Fibroblast of lung (primary cell): Measurements from ENCODE around the gene SEMA3B. TPM values are rescaled to one million over a fixed set of nuclear protein-coding genes. Genes with fewer than 3 reads are reported as not detected.

ENCODE experiments used
- DNase-seq, 2 donors: peaks; one replicate each; pipeline versions ENCODE4 v3.0.0 to v3.0.0-alpha.2; 2010; ENCODE audit warnings: low read depth in 2 of 2
- H2AFZ ChIP-seq: 2 replicates; pipeline ENCODE4 v1.5.1; 2012; ENCODE audit warnings: low read length, control low read depth, inconsistent platforms
- H3K27ac ChIP-seq: 2 replicates; pipeline ENCODE4 v1.5.1; 2011; ENCODE audit warnings: low read length, control low read depth; ENCODE audit not compliant: insufficient read depth
- H3K27me3 ChIP-seq: 2 replicates; pipeline ENCODE4 v1.5.1; 2011; ENCODE audit warnings: mild to moderate bottlenecking, low read length; ENCODE audit not compliant: control insufficient read depth, insufficient read depth
- H3K36me3 ChIP-seq: 2 replicates; pipeline ENCODE4 v1.5.1; 2011; ENCODE audit warnings: low read length; ENCODE audit not compliant: control insufficient read depth, insufficient read depth
- H3K4me1 ChIP-seq: 2 replicates; pipeline ENCODE4 v1.5.1; 2011; ENCODE audit warnings: low read length; ENCODE audit not compliant: control insufficient read depth, insufficient read depth; ENCODE audit errors: extremely low read depth
- H3K4me2 ChIP-seq: 2 replicates; pipeline ENCODE4 v1.5.1; 2011; ENCODE audit warnings: low read length, control low read depth; ENCODE audit not compliant: insufficient read depth; ENCODE audit errors: extremely low read depth
- H3K4me3 ChIP-seq, 4 experiments: fragments of 200-600 bp in 1 of 4; sonication (generic) in 1 of 4; replicated peaks in 1 of 4; 2 replicates each; pipeline ENCODE4 v1.5.1; 2011 to 2016; ENCODE audit warnings: low read length in 4 of 4, low read depth in 3 of 4, mild to moderate bottlenecking in 3 of 4, control low read depth in 2 of 4, inconsistent platforms in 1 of 4, mixed read lengths in 1 of 4; ENCODE audit not compliant: insufficient read depth in 1 of 4; ENCODE audit errors: control extremely low read depth in 1 of 4
- H3K79me2 ChIP-seq: 2 replicates; pipeline ENCODE4 v1.5.1; 2012; ENCODE audit warnings: mild to moderate bottlenecking, low read length, inconsistent platforms; ENCODE audit not compliant: control insufficient read depth, insufficient read depth
- H3K9ac ChIP-seq: 2 replicates; pipeline ENCODE4 v1.5.1; 2011; ENCODE audit warnings: mild to moderate bottlenecking, low read length, control low read depth; ENCODE audit not compliant: insufficient read depth
- H3K9me3 ChIP-seq: 2 replicates; pipeline ENCODE4 v1.5.1; 2012; ENCODE audit warnings: low read depth, low read length; ENCODE audit not compliant: control insufficient read depth, insufficient read depth
- H4K20me1 ChIP-seq: 2 replicates; pipeline ENCODE4 v1.5.1; 2011; ENCODE audit warnings: low read length; ENCODE audit not compliant: control insufficient read depth, insufficient read depth; ENCODE audit errors: extremely low read depth
- EZH2 ChIP-seq: IDR thresholded peaks from 2 replicates; pipeline ENCODE4 v1.5.1; 2012; ENCODE audit warnings: low read length, control low read depth, mild to moderate bottlenecking; ENCODE audit errors: missing control alignments
- polyA plus RNA-seq, 2 donors: library from polyadenylated mRNA; depleted of rRNA in 1 of 2; stranded (reverse) in 1 of 2; unstranded in 1 of 2; fragments of >200 nt; gene quantifications; 2 replicates each; pipeline ENCODE4 v1.2.1, GENCODE V29; 2011 to 2012; ENCODE audit warnings: missing spikeins in 1 of 2
- total RNA-seq: library from RNA; depleted of rRNA; stranded (reverse); fragments of >200 nt; gene quantifications from 2 replicates; pipeline ENCODE4 v1.2.1, GENCODE V29; 2014
- TF ChIP-seq, protein P1 (sequence below), 2 donors: IDR thresholded peaks in 1 of 2; conservative IDR thresholded peaks in 1 of 2; 1 replicate in 1 of 2; 2 replicates in 1 of 2; pipeline ENCODE4 v1.5.1; 2011 to 2012; ENCODE audit warnings: low read length in 2 of 2, control low read depth in 1 of 2, inconsistent platforms in 1 of 2, low read depth in 1 of 2, mild to moderate bottlenecking in 1 of 2

SEMA3B gene
- total and polyA plus RNA-seq, 2 donors (not counting 1 experiment from before 2014, with no cell fraction given): 23.5 to 85.2 TPM

DNA sequence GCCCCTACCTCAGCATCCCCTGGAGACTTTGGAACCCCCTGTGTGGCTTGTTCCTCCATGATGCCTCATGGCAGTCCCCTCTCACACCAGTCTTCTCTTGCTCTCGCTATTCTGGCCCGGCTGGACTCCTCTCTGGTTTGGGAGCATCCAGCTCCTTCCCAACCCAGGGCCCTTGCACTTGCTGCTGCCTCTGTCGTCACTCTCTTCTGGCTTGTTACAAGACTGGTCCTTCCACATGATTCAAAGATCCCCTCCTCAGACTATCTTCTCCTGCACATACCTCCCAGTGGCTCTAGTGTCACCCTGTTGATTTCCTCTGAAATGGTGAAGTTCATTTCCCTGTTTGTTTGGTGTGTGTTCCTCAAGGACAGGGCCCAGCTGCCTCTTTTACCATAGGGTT, 39.5 kb upstream of the SEMA3B start:
- Histone ChIP-seq H4K20me1 (no peaks in the 10 kb centered on the region), H3K36me3 (no peaks in the 10 kb centered on the region), H3K79me2 (no peaks in the 10 kb centered on the region), H3K4me3 (no peak overlapping the region), H3K27ac (no peak overlapping the region), H3K4me1 (peaks cover 9% of the 10 kb centered on the region), H3K9me3 (no peaks in the 10 kb centered on the region), H3K4me2 (no peak overlapping the region), H3K27me3 (no peaks in the 10 kb centered on the region), H3K9ac (no peak overlapping the region), H2AFZ (no peak overlapping the region)
- TF ChIP-seq, protein P1, sequence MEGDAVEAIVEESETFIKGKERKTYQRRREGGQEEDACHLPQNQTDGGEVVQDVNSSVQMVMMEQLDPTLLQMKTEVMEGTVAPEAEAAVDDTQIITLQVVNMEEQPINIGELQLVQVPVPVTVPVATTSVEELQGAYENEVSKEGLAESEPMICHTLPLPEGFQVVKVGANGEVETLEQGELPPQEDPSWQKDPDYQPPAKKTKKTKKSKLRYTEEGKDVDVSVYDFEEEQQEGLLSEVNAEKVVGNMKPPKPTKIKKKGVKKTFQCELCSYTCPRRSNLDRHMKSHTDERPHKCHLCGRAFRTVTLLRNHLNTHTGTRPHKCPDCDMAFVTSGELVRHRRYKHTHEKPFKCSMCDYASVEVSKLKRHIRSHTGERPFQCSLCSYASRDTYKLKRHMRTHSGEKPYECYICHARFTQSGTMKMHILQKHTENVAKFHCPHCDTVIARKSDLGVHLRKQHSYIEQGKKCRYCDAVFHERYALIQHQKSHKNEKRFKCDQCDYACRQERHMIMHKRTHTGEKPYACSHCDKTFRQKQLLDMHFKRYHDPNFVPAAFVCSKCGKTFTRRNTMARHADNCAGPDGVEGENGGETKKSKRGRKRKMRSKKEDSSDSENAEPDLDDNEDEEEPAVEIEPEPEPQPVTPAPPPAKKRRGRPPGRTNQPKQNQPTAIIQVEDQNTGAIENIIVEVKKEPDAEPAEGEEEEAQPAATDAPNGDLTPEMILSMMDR (conservative IDR thresholded peaks at IDR 0.05 in 1 of 2, IDR thresholded peaks at IDR 0.05 in 1 of 2; ENCODE audit: low read depth in 1 of 2, low read length in 2 of 2): no peak
- TF ChIP-seq EZH2: no peak
- DNase-seq: no peak

DNA sequence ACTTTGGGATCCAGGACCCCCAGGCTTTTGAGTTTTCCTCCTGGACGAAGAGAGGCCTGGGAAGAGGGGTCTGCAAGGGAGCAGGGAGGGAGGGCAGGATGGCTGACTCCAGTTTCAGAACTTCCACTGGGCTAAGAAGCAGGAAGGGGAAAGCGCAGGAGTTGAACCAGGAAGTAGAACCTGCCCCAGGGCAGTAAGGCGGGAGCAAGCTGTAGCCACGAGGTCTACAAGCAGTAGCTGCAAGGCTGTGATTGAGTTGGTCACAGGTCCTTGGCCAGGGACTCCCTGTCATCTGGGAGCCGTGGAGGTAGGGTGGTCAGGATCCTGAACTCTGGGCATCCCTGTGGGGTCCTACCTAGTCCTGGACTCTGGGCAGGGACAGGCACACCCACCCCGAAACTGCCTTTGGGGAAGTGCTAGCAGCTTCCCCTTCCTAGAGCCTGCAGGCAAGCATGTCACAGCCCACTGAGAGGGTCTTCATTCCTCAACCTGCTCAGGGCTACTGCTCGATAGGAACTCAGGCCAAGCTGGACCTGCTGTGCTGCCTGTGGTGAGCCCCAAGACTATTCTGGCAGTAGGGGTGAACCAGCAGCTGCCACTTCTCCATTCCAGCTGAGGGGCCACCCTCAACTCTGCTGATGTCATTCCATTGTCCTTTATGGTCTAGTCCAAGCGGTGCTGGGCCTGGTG, 38.7 kb upstream of the SEMA3B start:
- no peaks in the 10 kb centered on the region for H3K9me3 ChIP-seq
- no peaks in the 10 kb centered on the region for H4K20me1 ChIP-seq
- H2AFZ ChIP-seq: no peak overlapping the region
- H3K9ac ChIP-seq: no peak overlapping the region
- H3K4me1 ChIP-seq: peaks cover 11% of the 10 kb centered on the region
- no peak for DNase-seq
- H3K27me3 ChIP-seq: no peaks in the 10 kb centered on the region
- TF ChIP-seq EZH2: no peak
- TF ChIP-seq, protein P1 (conservative IDR thresholded peaks at IDR 0.05 in 1 of 2, IDR thresholded peaks at IDR 0.05 in 1 of 2; ENCODE audit: low read depth in 1 of 2, low read length in 2 of 2): no peak
- no peak overlapping the region for H3K4me2 ChIP-seq
- H3K4me3 ChIP-seq: no peak overlapping the region
- no peak overlapping the region for H3K27ac ChIP-seq
- no peaks in the 10 kb centered on the region for H3K36me3 ChIP-seq
- H3K79me2 ChIP-seq: no peaks in the 10 kb centered on the region

DNA sequence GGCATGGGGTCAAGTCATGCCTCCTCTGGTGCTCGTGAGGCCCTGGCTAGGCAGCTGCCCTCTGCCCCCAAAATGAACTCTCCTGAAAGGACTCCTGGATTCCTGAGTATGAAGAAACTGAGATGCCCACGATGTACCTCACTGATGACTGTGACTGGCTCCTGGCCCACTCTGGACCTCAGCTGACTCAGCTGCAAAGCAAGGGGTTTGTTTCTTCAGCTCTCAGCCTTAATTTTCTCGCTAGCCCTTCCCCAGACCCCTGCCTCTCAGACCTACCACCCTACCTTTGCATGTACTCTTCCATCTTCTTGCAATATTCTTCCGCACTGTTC, 38.2 kb upstream of the SEMA3B start:
- H3K4me3 ChIP-seq: no peak overlapping the region
- peaks cover 11% of the 10 kb centered on the region for H3K4me1 ChIP-seq
- no peak overlapping the region for H2AFZ ChIP-seq
- H4K20me1 ChIP-seq: no peaks in the 10 kb centered on the region
- H3K27ac ChIP-seq: no peak overlapping the region
- no peaks in the 10 kb centered on the region for H3K9me3 ChIP-seq
- H3K79me2 ChIP-seq: no peaks in the 10 kb centered on the region
- H3K9ac ChIP-seq: no peak overlapping the region
- H3K4me2 ChIP-seq: no peak overlapping the region
- DNase-seq: peak in 1 of 2 donors; percentile 29
- no peak for TF ChIP-seq EZH2
- TF ChIP-seq, protein P1 (conservative IDR thresholded peaks at IDR 0.05 in 1 of 2, IDR thresholded peaks at IDR 0.05 in 1 of 2; ENCODE audit: low read depth in 1 of 2, low read length in 2 of 2): no peak
- no peaks in the 10 kb centered on the region for H3K27me3 ChIP-seq
- H3K36me3 ChIP-seq: no peaks in the 10 kb centered on the region
